NT2/D1 (cell line): ENCODE data around the gene ANKRD24.
A peak's percentile ranks its signal among the peaks of the same experiment; 100 is the strongest.

Experiments
- DNase-seq: peaks from one replicate; pipeline ENCODE4 v3.0.0-alpha.2; 2011; ENCODE audit warnings: low read depth, low spot score
- H3K27me3 ChIP-seq: 2 replicates; pipeline ENCODE4 v1.6.0; 2011; ENCODE audit warnings: mild to moderate bottlenecking; ENCODE audit not compliant: insufficient read length, insufficient read depth
- H3K36me3 ChIP-seq: 2 replicates; pipeline ENCODE4 v1.6.1; 2011; ENCODE audit warnings: mild to moderate bottlenecking, low read length, mixed read lengths; ENCODE audit not compliant: insufficient read depth, insufficient read length
- H3K4me1 ChIP-seq: 2 replicates; pipeline ENCODE4 v1.5.1; 2011; ENCODE audit not compliant: insufficient read depth, insufficient read length
- H3K4me3 ChIP-seq: 2 replicates; pipeline ENCODE4 v1.5.1; 2011; ENCODE audit warnings: low read depth; ENCODE audit not compliant: insufficient read length
- H3K9ac ChIP-seq: 2 replicates; pipeline ENCODE4 v1.6.0; 2011; ENCODE audit warnings: low read depth; ENCODE audit not compliant: insufficient read length
- H3K9me3 ChIP-seq: 2 replicates; pipeline ENCODE4 v1.5.1; 2011; ENCODE audit warnings: mild to moderate bottlenecking, low read length; ENCODE audit not compliant: insufficient read depth
- SUZ12 ChIP-seq: IDR thresholded peaks from 2 replicates; pipeline ENCODE4 v1.6.1; 2011; ENCODE audit not compliant: insufficient read length, insufficient read depth; ENCODE audit errors: extremely low read depth
- YY1 ChIP-seq: IDR thresholded peaks from 2 replicates; pipeline ENCODE4 v1.6.1; 2011; ENCODE audit not compliant: insufficient read length, insufficient read depth
- ZNF274 ChIP-seq: IDR thresholded peaks from 2 replicates; pipeline ENCODE4 v1.6.1; 2011; ENCODE audit warnings: mild to moderate bottlenecking, low read depth, low read length

ANKRD24 gene

DNA sequence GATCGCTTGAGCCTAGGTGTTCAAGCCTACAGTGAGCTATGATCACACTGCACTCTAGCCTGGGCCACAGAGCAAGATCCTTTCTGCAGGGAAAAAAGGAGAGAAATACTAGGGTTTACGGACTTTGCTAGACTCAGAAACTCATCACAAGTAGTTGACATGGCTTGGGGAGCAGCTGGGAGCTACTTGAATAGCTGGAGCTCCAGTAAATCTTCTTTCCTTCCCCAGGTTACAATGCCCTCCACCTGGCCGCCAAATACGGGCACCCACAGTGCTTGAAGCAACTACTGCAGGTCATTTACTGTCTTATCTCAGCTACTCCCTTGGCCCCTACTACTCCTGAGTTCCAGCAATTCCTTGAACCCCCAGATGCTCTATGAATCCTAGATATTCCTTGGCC is 19.3 kb downstream of the ANKRD24 start:
- Histone ChIP-seq H3K9me3 (no peaks in the 10 kb centered on the region), H3K9ac (no peak overlapping the region), H3K4me3 (no peak overlapping the region), H3K36me3 (no peaks in the 10 kb centered on the region), H3K27me3 (peaks cover 12% of the 10 kb centered on the region), H3K4me1 (peaks cover 5% of the 10 kb centered on the region)
- TF ChIP-seq SUZ12 (no peak), YY1 (no peak), ZNF274 (no peak)
- DNase-seq = no peak

DNA sequence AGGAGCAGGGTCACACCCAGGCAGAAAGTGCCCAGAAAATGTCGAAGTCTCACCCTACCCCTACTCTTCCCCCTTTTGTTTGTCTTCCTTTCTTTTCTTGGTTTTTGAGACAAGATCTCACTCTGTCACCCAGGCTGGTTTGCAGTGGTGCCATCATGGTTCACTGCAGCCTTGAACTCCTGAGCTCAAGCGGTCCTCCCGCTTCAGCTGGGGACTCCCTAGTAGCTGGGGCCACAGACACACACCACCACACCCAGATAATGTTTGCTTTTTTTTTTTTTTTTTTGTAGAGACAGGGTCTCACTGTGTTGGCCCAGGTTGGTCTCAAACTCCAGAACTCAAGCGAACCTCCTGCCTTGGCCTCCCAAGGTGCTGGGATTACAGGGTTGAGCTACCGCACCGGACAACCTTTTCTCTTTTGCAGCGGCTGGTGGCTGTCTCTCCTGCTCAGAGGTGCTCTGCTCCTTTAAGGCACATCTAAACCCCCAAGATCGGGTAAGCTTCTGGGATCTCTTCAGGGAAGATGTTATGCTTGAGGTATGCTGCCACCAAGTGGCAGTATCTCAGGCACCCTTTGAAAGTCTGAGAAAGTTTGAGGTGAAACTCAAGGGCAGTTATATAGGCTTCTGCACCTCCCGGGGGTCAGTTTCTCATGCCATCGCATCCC is 24.5 kb downstream of the ANKRD24 start:
- no peak for TF ChIP-seq SUZ12
- no peak for TF ChIP-seq YY1
- no peak for TF ChIP-seq ZNF274
- H3K36me3 ChIP-seq = no peaks in the 10 kb centered on the region
- no peaks in the 10 kb centered on the region for H3K27me3 ChIP-seq
- no peaks in the 10 kb centered on the region for H3K9me3 ChIP-seq
- no peak for DNase-seq
- peak overlapping the region; percentile 46 for H3K9ac ChIP-seq
- no peak overlapping the region for H3K4me3 ChIP-seq
- peaks cover 14% of the 10 kb centered on the region for H3K4me1 ChIP-seq

GRCh38 chr19:4208385-4209094 is 26.1 kb downstream of the ANKRD24 start:
- TF ChIP-seq YY1 (no peak), ZNF274 (no peak), SUZ12 (no peak)
- H3K4me1 ChIP-seq = peaks cover 17% of the 10 kb centered on the region
- no peaks in the 10 kb centered on the region for H3K27me3 ChIP-seq
- no peaks in the 10 kb centered on the region for H3K36me3 ChIP-seq
- H3K4me3 ChIP-seq = no peak overlapping the region
- no peak overlapping the region for H3K9ac ChIP-seq
- no peaks in the 10 kb centered on the region for H3K9me3 ChIP-seq
- peak; percentile 47 for DNase-seq

GRCh38 chr19:4210166-4210731 is 27.8 kb downstream of the ANKRD24 start:
- Histone ChIP-seq H3K27me3 (no peaks in the 10 kb centered on the region), H3K9ac (no peak overlapping the region), H3K9me3 (no peaks in the 10 kb centered on the region), H3K36me3 (no peaks in the 10 kb centered on the region), H3K4me3 (no peak overlapping the region), H3K4me1 (peaks cover 16% of the 10 kb centered on the region)
- no peak for DNase-seq
- TF ChIP-seq YY1 (no peak), ZNF274 (no peak), SUZ12 (no peak)

GRCh38 chr19:4213116-4213515 is 30.6 kb downstream of the ANKRD24 start:
- Histone ChIP-seq H3K4me3 (no peak overlapping the region), H3K4me1 (peaks cover 14% of the 10 kb centered on the region), H3K9ac (no peak overlapping the region), H3K36me3 (no peaks in the 10 kb centered on the region), H3K27me3 (no peaks in the 10 kb centered on the region), H3K9me3 (peaks cover 8% of the 10 kb centered on the region; the same call in 1 of the 2 replicates)
- TF ChIP-seq ZNF274 (no peak), YY1 (no peak), SUZ12 (no peak)
- no peak for DNase-seq

- no peak for DNase-seq
- Histone ChIP-seq H3K9me3 (peaks cover 8% of the 10 kb centered on the region; the same call in 1 of the 2 replicates), H3K9ac (peak overlapping the region; percentile 47), H3K27me3 (no peaks in the 10 kb centered on the region), H3K36me3 (no peaks in the 10 kb centered on the region), H3K4me1 (peaks cover 9% of the 10 kb centered on the region), H3K4me3 (no peak overlapping the region)
- no peak for TF ChIP-seq ZNF274
- TF ChIP-seq YY1 = no peak
- no peak for TF ChIP-seq SUZ12
Observed at GRCh38 chr19:4215807-4216206, 33.3 kb downstream of the ANKRD24 start.

DNA sequence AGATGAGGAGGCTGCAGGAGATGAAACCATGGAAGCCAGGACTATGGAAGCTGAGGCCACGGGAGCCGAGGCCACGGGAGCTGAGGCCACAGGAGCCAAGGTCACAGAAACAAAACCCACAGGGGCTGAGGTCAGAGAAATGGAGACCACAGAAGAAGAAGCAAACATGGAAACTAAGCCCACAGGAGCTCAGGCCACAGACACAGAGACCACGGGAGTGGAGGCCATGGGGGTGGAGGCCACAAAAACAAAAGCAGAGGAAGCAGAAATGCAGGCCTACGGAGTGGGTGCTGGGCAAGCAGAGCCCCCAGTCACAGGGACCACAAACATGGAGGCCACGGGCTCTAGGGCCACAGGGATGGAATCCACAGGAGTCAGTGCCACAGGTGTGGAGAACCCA is 34.4 kb downstream of the ANKRD24 start:
- Histone ChIP-seq H3K4me1 (peaks cover 9% of the 10 kb centered on the region), H3K9ac (no peak overlapping the region), H3K9me3 (peaks cover 8% of the 10 kb centered on the region; the same call in 1 of the 2 replicates), H3K4me3 (no peak overlapping the region), H3K36me3 (no peaks in the 10 kb centered on the region), H3K27me3 (no peaks in the 10 kb centered on the region)
- no peak for DNase-seq
- TF ChIP-seq YY1 (no peak), ZNF274 (no peak), SUZ12 (no peak)
